Glutamatergic neuron (in vitro differentiated cells): ENCODE measurements around the gene CFAP299. TPM values are rescaled to one million over a fixed set of nuclear protein-coding genes. Genes with fewer than 3 reads are reported as not detected.

Source experiments
- DNase-seq: peaks from one replicate; pipeline ENCODE4 v3.0.0; 2022
- H3K27ac Mint-ChIP-seq: one replicate; pipeline ENCODE4 v1.8.0; 2020; ENCODE audit warnings: mild to moderate bottlenecking, mixed read lengths, inconsistent platforms; ENCODE audit not compliant: unreplicated experiment
- H3K27me3 Mint-ChIP-seq: one replicate; pipeline ENCODE4 v1.8.0; 2020; ENCODE audit warnings: mild to moderate bottlenecking, moderate library complexity, mixed read lengths, inconsistent platforms; ENCODE audit not compliant: unreplicated experiment
- H3K36me3 Mint-ChIP-seq: one replicate; pipeline ENCODE4 v1.8.0; 2020; ENCODE audit warnings: mild to moderate bottlenecking, mixed read lengths, inconsistent platforms; ENCODE audit not compliant: unreplicated experiment
- H3K4me1 Mint-ChIP-seq: one replicate; pipeline ENCODE4 v1.8.0; 2020; ENCODE audit warnings: mild to moderate bottlenecking, low read depth, mixed read lengths, inconsistent platforms; ENCODE audit not compliant: unreplicated experiment
- H3K4me3 Mint-ChIP-seq: one replicate; pipeline ENCODE4 v1.8.0; 2020; ENCODE audit warnings: mild to moderate bottlenecking, mixed read lengths, inconsistent platforms; ENCODE audit not compliant: unreplicated experiment
- H3K9me3 Mint-ChIP-seq: one replicate; pipeline ENCODE4 v1.8.0; 2020; ENCODE audit warnings: mild to moderate bottlenecking, moderate library complexity, mixed read lengths, inconsistent platforms; ENCODE audit not compliant: unreplicated experiment
- total RNA-seq: library from RNA; stranded (reverse); fragmentation: NEBNext Ultra II Directional; extraction: Animal tissue kit (Norgen Biotek cat#: 25700); gene quantifications from one replicate; pipeline ENCODE4 v1.2.1, GENCODE V29; 2021; ENCODE audit not compliant: unreplicated experiment
- TF ChIP-seq, protein P1 (sequence below): fragments of 200-600 bp; sonication (generic); IDR thresholded peaks from one replicate; pipeline ENCODE4 v1.5.0; 2021; ENCODE audit not compliant: partially characterized antibody, unreplicated experiment

The CFAP299 gene
- total RNA-seq, 1 donor from 2014 or later: not detected

DNA sequence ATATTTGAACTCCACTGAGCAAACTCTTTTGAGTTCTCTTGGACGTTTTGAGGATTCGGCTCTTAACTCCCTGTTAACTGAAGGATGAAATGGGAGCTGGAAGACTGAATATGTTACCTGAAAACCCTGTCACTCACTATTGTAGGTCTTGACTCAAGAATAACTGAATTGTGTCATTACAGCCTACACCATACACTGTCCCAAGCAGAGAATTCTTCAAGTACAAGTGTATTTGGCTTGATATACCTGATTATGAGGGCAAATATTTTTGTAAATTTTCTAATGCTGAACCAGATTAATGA lies 276.1 kb downstream of the CFAP299 start:
- peaks cover 2% of the 10 kb centered on the region for H3K4me1 Mint-ChIP-seq
- H3K27ac Mint-ChIP-seq: no peak overlapping the region
- H3K9me3 Mint-ChIP-seq: no peaks in the 10 kb centered on the region
- H3K27me3 Mint-ChIP-seq: peaks cover 2% of the 10 kb centered on the region
- DNase-seq: no peak
- TF ChIP-seq, protein P1, sequence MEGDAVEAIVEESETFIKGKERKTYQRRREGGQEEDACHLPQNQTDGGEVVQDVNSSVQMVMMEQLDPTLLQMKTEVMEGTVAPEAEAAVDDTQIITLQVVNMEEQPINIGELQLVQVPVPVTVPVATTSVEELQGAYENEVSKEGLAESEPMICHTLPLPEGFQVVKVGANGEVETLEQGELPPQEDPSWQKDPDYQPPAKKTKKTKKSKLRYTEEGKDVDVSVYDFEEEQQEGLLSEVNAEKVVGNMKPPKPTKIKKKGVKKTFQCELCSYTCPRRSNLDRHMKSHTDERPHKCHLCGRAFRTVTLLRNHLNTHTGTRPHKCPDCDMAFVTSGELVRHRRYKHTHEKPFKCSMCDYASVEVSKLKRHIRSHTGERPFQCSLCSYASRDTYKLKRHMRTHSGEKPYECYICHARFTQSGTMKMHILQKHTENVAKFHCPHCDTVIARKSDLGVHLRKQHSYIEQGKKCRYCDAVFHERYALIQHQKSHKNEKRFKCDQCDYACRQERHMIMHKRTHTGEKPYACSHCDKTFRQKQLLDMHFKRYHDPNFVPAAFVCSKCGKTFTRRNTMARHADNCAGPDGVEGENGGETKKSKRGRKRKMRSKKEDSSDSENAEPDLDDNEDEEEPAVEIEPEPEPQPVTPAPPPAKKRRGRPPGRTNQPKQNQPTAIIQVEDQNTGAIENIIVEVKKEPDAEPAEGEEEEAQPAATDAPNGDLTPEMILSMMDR: no peak
- H3K4me3 Mint-ChIP-seq: no peak overlapping the region
- no peaks in the 10 kb centered on the region for H3K36me3 Mint-ChIP-seq

DNA sequence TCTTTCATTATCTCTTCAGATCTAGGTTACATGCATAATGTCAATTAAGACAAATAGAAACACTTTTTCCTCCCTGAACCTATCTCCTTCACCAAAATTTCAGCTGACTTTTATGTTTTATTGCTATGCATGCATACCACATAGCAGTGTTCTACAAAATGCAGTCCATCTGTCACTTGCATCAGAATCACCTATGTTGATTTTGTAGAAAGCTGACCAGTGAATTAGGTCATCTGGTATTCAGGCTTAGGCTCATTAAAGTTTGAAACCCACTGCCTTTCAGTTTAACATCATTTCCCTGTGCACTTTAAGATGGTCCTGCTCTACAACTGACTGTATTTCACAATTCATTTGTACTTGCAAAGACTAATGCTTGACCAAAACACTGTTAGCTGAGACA lies 277.9 kb downstream of the CFAP299 start:
- no peaks in the 10 kb centered on the region for H3K36me3 Mint-ChIP-seq
- H3K4me3 Mint-ChIP-seq: no peak overlapping the region
- H3K27ac Mint-ChIP-seq: no peak overlapping the region
- DNase-seq: no peak
- peaks cover 2% of the 10 kb centered on the region for H3K4me1 Mint-ChIP-seq
- H3K27me3 Mint-ChIP-seq: peaks cover 2% of the 10 kb centered on the region
- H3K9me3 Mint-ChIP-seq: no peaks in the 10 kb centered on the region
- TF ChIP-seq, protein P1: no peak

DNA sequence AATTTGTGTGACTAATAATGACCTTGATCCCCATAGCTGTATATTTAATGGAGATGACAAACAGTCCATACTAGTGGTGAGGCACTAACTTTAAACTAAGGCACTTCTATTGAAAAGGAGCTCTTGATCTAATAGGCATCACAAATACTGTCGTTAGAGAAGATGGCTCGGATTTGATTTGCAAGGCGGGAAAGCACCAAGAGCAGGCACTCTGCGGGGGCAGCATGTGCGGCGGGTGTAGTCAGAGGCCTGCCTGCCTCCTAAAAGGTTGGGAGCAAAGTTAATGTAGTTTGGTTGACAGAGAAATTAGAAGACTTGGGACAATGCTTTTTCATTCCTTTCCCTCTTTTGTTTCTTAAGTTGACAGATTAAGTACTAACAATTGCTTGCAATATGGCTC lies 278.8 kb downstream of the CFAP299 start:
- no peaks in the 10 kb centered on the region for H3K27me3 Mint-ChIP-seq
- TF ChIP-seq, protein P1: no peak

DNA sequence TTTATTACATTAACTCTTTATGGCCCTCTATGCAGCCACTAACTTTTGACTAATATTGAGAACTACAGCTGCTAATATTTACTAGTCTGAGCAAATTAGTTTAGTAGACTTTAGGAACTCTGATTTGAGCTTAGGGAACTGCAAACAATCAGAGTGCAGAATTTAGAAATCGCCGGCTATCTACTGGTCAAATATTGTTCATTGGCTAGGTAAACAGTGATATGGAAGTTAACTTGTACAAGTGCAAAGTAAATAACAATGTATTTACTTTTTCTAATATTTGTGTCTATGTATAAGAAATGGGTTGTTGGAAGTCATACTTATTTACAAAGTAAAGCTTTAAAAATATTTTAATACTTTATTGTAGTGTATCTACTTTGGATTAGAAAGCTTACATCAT lies 279.6 kb downstream of the CFAP299 start:
- H3K4me3 Mint-ChIP-seq: no peak overlapping the region
- no peak for DNase-seq
- no peaks in the 10 kb centered on the region for H3K27me3 Mint-ChIP-seq
- H3K27ac Mint-ChIP-seq: no peak overlapping the region
- H3K4me1 Mint-ChIP-seq: no peaks in the 10 kb centered on the region
- H3K9me3 Mint-ChIP-seq: no peaks in the 10 kb centered on the region
- no peaks in the 10 kb centered on the region for H3K36me3 Mint-ChIP-seq
- TF ChIP-seq, protein P1: no peak

More for the DNA sequence above, 278.8 kb downstream of the CFAP299 start:
- Mint-ChIP-seq H3K9me3 (no peaks in the 10 kb centered on the region), H3K4me3 (no peak overlapping the region), H3K27ac (no peak overlapping the region), H3K36me3 (no peaks in the 10 kb centered on the region), H3K4me1 (no peaks in the 10 kb centered on the region)
- peak; percentile 14 for DNase-seq

DNA sequence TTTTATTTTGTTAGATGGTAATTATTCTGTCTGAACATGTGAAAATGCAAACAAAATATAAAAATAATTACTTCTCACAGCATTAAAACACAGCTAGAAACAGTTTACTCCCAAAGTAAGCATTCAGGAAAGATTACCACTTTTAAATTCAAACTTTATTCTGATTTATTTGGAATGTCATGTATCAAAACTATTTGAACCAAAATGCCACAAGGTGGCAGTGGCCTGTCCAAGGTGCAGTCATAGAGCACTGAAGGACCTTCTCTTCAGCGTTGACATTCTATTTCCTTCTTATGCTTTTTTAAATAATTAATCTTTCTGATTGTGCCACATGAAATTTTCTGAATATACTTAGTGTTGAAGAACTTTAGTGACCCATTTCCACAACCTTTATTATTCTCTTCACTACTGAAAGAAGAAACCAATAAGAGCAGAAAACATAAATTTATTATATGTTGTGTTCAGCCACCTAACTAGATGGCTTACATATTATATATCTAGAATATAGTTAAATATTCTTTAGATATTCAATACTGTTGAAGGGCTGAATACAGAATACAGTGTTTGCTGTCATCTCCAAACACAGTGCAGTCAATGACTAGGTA lies 283.6 kb downstream of the CFAP299 start:
- Mint-ChIP-seq H3K27ac (no peak overlapping the region), H3K9me3 (no peaks in the 10 kb centered on the region), H3K36me3 (peaks cover 3% of the 10 kb centered on the region), H3K4me1 (no peaks in the 10 kb centered on the region), H3K4me3 (no peak overlapping the region), H3K27me3 (no peaks in the 10 kb centered on the region)
- DNase-seq: no peak
- TF ChIP-seq, protein P1: peak; percentile 20
